B cell (primary cell): ENCODE measurements around the gene SNX11.

Experiments
- EZH2 ChIP-seq: IDR thresholded peaks from 2 replicates; pipeline ENCODE4 v1.6.1; 2012; ENCODE audit warnings: borderline replicate concordance, low read depth, mild to moderate bottlenecking, moderate library complexity, low read length; ENCODE audit not compliant: insufficient read depth, poor library complexity, severe bottlenecking
- TF ChIP-seq, protein P1 (sequence below): fragments of 200-600 bp; IDR thresholded peaks from one replicate; pipeline ENCODE4 v1.8.0; 2022; ENCODE audit warnings: antibody characterized with exemption, mild to moderate bottlenecking

DNA sequence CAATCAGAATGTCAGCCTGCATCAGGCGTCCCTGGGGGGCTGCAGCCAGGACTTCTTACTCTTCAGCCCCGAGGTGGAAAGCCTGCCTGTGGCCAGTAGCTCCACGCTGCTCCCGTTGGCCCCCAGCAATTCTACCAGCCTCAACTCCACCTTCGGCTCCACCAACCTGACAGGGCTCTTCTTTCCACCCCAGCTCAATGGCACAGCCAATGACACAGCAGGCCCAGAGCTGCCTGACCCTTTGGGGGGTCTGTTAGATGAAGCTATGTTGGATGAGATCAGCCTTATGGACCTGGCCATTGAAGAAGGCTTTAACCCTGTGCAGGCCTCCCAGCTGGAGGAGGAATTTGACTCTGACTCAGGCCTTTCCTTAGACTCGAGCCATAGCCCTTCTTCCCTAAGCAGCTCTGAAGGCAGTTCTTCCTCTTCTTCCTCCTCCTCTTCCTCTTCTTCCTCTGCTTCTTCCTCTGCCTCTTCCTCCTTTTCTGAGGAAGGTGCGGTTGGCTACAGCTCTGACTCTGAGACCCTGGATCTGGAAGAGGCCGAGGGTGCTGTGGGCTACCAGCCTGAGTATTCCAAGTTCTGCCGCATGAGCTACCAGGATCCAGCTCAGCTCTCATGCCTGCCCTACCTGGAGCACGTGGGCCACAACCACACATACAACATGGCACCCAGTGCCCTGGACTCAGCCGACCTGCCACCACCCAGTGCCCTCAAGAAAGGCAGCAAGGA is 49.0 kb upstream of the SNX11 start:
- TF ChIP-seq, protein P1, sequence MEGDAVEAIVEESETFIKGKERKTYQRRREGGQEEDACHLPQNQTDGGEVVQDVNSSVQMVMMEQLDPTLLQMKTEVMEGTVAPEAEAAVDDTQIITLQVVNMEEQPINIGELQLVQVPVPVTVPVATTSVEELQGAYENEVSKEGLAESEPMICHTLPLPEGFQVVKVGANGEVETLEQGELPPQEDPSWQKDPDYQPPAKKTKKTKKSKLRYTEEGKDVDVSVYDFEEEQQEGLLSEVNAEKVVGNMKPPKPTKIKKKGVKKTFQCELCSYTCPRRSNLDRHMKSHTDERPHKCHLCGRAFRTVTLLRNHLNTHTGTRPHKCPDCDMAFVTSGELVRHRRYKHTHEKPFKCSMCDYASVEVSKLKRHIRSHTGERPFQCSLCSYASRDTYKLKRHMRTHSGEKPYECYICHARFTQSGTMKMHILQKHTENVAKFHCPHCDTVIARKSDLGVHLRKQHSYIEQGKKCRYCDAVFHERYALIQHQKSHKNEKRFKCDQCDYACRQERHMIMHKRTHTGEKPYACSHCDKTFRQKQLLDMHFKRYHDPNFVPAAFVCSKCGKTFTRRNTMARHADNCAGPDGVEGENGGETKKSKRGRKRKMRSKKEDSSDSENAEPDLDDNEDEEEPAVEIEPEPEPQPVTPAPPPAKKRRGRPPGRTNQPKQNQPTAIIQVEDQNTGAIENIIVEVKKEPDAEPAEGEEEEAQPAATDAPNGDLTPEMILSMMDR = no peak
- no peak for TF ChIP-seq EZH2
